GM18858 (cell line): ENCODE results near the gene PAX7.
"Not testable (repeated sequence)": the region's sequence is repeated elsewhere in the genome, so short reads cannot be mapped to it uniquely, and the experiment has no call there.

Source experiments
- ATAC-seq: cut with Tn5 transposase; IDR thresholded peaks from one replicate; pipeline ENCODE4 v1.9.1; 2021; ENCODE audit not compliant: unreplicated experiment

The PAX7 gene

DNA sequence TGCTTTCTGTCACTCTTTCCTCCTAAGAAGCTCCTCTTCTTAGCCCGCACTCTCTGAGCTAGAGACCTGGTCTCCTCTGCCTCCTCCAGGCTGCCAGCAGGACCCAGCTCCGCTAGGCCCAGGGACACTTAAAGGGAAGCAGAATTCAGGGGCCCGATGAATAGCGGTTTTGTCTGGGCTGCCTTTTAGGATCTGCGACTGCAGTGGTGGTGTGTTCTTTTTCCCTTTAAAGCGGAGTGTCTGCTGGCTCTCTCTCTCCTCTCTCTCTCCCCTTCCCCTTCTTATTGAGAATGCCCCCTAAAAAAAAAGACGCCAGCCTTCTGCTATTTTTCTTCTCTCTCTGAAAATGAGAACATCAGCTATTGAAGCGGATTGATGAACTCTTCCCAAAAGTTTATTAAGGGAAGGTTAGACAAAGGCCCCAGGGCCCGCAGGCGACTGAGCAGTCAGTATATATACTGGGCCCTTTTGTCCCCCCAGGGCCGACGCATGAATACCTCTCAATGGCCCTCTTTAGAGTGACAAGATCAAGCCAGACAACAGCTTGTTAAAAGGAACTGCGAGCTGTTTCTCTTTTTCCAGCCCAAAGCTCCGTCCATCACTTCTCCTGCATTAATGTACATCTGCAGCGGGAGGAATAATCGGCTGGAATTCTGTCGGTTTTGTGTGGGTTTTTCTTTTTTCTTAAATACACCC lies 27.0 kb downstream of the PAX7 start:
- ATAC-seq, result no peak

DNA sequence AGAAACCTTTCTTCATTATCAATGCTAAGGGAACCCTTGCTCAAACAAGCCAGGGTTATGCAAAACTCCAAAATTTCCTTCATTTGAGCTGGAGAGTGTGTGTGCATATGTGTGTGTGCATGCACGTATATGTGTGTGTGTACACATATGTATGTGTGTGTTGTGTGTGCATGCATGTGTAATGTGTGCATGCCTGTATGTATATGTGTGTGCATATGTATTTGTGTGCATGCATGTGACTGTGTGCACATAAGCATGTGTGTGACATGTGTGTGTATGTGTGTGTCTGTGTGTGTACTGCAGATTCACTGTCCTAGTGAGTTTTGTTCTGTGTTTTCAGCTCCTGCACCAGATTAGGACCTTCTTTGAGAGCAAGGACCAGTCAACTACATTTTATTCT lies 28.2 kb downstream of the PAX7 start:
- no peak for ATAC-seq

DNA sequence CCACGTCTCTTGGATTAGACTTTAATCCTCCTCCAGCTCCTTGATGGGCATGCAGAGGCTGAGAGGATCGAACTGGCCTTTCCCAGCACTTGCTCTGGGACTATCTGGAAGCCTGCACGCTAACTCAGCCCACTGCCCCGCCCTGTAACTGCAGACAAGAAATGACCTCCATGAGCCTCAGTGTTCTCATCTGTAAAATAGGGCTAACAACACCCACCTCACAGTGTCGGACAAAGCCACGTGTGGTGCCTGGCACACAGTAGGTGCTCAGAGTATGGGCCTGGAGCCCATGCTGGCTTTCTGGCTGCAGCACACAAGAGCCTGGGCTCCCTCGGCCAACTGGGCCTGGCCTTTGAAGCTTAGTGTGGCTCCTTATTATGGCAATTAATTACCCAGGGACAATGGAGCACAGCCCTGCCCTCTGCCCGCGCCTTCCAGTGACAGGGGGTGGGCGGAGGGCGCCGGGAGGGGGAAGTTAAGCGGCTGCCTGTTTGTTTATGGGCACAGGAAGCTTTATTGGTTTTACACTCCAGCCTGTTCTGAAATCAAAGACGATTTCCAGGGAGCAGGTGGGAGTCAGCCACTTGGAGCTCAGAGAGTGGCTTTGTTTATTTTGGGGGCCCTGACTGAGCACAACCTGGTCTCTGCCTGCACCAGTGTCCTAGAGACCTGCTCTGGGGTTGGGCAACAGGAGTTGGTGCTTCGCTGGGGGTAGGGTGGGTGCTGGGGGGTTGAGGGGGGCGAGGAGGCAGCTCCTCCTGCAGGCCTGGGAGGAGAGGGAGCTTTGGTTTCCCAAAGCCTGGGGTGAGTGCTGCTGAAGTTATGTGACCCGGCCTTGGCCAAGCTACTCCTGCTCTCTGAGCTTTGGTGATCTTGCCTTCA lies 31.0 kb downstream of the PAX7 start:
- ATAC-seq, result no peak

DNA sequence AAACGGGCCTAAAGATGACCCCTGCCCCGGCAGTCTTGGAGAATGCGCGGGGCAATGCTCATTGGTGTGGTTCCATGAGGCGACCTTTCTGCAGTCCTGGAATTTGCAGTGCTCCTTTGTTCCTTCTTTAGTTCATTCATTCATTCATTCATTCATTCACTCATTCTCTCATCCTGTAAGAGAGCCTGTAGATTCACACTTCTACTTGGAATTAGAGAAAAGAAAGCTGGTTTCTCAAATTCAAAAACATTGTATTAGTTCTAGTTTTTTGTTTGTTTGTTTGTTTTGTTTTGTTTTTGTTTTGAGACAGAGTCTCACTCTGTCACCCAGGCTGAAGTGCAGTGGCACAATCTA lies 31.6 kb downstream of the PAX7 start:
- no peak for ATAC-seq

DNA sequence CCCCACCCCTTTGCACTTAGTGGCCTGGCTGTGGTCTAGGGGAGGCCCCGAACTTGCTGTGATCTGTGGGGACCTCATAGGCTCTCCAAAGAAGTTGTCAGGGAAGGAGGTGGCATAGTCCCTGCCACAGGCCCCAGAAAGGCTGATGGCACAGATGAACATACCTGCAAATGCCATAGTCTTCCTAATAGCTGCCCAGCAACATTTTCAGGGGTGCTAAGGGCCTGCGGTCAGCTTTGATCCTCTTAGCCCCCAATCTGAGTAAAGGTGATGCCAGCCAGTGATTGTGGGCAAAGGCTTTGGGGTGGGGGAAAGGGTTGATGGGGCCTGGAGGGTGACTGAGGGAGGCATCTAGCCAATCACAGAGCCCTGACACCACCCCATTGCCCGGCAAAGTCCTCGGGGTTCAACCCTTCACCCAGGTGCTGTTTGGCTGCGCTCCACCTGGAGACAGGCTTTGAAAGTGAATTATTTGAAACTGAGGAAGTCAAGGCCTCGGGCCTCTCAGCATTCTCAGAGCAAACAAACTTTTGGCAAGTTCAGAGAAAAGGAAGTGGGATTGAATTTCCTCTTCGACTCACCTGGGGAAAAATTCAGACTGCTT lies 35.8 kb downstream of the PAX7 start:
- ATAC-seq, result no peak

DNA sequence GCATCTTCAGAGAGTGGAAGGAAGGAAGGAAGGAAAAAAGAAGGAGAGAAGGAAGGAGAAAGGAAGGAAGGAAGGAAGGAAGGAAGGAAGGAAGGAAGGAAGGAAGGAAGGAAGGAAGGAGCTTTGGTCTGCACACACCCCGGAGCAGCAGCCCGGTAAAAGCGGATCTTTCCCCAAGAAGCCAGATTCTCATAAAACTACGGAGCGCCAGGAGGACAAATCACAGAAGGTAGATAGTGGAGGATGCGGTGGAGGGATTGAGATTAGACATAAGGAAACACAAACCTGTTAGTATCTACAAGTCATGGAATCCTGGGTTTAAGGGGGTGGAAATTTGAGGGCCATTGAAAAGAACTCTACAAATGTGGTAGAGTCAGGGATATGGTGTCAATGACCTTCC lies 36.7 kb downstream of the PAX7 start:
- ATAC-seq, result no peak

DNA sequence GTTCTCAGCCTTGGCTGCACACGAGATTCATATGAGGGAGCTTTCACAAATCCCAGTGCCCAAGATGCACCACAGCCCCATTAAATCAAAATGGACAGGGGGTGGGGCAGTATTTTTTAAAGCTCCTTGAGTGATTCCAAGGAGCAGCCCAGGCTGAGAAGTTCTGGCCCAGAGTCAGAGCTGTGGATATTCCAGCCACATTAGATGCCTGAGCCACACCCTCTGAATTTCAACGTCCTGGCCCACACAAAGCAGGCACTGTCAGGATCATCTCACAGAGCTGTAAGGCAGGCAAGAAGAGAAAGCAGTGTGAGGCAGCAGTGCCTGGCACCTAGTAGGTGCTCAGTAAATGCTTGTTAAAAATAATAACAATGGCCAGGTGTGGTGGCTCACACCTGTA lies 37.4 kb downstream of the PAX7 start:
- no peak for ATAC-seq

DNA sequence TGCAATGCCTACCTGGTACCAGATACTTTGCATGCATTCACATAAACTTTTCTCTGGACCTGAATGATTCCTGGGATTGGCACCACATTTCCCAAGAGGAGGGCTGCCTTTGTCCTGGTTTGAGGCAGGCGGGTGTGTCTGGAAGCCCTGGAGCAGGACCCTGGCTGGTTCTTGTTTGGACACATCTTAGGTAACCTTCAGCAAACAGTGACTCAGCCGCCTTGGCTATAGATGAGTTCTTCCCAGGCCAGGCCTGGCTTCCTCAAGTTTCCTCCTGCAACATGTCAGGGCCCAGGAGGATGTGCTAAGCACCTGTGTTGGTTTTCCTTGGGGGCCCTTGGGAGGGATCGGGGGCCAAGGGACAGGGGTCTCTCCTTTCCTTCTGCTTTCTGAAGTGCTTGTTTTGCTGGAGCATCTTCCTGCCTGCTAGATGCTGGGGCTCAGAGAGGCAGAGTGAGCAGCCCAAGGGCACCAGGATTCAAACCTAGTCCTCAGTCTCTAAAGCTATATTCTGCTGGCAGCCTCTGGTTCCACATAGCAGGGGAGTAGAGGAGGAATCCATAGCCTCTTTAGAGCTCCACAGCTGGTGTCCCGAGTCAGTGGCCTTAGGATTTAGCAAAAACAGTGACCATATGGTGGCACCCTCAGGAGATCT lies 38.2 kb downstream of the PAX7 start:
- no peak for ATAC-seq

DNA sequence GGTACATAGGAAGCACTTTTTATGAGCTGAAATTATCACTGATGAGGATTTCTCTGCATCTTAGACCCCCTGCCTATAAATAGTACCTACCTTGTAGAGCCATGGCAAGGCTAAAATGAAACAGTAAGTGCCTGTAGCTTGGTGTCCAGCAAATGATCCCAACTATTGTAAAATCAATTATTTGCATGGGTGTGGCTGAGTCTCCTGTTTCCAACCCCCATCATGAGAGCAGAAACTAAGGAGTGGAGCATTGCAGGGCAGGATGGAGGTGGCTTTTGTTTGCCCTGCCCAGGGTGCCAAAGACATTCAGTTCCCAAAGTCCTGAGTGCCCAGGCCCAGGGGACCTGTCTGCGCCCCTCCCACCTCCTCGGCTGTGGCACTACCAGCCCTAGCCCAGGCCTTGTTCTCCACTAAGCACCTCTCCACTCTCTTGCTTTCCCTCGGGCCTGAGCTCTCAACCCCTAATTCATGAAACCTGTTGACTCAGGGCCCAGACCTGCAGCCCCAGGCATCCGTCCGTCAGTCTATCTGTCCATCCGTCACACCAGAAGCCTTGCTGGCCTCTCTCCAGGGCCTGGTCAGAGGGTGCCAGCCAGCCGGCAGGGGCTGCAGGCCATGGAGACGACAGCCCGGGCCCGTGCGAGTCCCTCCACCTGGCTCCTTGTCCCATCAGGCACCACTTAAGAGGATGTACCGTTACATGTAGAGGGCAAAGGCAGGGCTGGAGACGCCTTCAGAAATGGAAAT lies 39.6 kb downstream of the PAX7 start:
- ATAC-seq, result no peak

DNA sequence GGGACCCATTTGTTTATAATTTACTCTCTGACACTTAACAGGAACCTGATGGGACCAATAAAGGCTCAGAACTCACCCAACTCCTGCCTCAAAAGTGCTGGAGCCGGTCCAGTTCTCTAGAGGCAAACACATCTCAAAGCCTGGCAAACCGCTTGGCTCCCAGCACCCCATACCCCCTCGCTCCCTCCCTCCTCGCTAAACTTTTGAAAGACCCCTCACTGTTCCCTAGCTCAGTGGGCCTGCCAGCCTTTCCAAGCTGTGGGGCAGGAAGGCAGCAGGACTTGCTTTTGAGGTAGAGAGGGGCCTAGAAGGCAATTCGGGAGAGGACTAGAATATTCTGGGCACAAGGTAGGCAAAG lies 40.2 kb downstream of the PAX7 start:
- ATAC-seq, result no peak

DNA sequence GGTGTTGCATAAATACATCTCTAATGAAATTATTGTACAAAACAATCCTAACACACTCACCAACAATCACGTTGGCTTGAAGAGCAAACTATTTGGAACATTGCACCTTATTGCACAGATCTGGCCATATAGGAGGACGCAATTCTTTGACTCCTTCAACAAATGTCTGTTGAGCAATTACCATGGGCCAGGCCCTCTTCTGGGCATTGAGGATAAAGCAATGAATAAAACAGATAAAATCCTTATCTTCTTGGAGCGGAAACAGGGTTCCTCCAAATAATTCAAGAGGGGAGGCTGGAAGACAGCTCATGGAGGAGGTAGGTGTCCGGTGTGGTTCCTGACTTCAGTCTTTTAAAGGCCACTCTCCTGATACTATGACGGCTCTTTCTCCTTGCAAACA lies 43.3 kb downstream of the PAX7 start:
- no peak for ATAC-seq

DNA sequence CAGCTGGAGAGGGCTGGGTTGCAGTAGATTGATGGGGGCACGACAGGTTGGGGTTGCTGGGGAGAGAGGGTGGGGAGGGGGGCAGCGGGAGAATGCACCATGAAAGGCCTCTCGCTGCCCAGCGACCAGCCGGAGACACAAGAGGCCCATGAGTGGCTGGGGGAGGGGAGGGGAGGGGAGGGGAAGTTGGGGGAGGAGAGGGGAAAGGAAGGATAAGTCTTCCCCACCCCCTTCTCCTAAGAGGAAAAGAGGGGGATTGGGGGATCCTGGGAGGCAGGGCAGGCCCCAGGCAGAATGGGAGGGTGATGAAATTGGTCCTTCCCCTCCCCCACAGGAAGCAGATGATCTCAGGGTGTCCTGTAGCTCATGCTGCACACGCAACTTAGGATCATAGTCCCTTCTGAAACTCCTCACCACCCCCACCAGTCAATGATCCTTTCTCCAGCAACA lies 45.7 kb downstream of the PAX7 start:
- no peak for ATAC-seq

DNA sequence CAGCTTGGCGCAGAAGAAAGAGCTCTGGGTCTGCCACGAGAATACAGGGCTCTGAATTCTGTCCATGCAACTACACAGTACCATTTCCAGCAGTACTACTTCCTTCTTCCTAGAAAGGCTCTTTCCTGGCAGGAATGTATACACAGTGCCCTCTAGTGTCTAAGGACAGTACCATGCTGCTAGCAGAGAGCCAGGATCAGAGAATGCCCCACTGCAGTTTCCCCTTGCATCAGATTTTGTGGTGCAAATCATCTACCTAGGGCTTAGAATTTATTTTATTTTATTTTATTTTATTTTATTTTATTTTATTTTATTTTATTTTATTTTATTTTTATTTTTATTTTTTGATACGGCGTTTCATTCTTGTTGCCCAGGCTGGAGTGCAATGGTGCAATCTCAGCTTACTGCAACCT lies 50.8 kb downstream of the PAX7 start:
- ATAC-seq, result no peak

DNA sequence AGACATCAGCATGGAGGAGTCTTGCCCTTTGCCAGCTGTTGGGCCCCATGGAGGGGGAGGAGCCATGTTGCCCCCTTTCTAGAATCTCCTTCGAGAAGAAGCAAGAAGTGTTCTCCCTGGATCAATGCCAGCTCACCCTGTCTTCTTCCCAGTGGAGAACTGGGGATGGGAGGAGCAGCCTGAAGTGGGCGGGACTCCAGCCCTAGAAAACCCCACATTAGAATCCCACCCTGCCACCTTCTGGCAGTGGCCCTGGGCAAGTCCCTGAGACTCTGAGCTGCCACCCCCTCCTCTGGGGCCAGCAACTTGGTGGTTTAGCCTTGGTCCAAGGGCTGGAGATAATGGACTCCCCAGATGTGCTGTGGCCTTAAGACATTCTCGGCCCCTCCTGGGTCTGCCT lies 51.7 kb downstream of the PAX7 start:
- ATAC-seq, result no peak

DNA sequence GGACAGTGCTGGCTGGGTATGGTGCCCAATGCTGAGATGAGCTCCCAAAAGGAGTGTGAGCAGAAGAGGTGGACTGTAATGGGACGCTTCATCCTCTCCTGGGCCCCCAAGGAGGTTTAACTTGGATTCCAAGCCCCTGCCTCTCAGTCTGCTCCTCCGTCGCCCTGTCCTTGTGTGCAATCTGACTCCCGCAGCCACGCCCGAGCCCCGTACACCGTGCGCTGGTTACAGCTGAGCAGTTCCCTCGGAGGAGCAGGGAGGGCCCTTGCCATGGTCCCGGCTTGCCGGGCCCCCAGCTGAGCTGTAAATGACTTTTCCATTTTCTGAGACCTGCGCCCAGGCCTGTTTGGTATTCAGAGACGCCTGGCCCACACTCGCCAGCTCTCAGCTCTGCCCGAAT lies 53.7 kb downstream of the PAX7 start:
- no peak for ATAC-seq

DNA sequence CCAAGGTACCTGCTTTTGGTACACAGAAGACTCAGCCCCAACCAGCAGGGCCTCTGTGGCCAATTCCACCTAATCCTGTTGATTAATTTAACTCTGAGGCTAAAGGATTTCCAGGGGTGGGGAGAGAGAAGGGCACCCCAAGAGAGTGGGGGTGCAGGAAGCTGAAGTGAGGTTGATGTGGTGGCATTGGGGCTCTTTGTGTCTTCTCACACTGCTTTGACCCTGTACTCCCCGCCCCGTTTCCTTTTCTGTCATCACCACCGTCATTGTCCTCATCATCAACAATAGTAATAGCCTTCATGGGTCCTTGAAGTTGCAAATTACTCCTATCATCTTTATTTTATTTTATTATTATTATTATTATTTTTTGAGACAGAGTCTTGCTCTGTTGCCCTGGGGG lies 55.9 kb downstream of the PAX7 start:
- no peak for ATAC-seq

DNA sequence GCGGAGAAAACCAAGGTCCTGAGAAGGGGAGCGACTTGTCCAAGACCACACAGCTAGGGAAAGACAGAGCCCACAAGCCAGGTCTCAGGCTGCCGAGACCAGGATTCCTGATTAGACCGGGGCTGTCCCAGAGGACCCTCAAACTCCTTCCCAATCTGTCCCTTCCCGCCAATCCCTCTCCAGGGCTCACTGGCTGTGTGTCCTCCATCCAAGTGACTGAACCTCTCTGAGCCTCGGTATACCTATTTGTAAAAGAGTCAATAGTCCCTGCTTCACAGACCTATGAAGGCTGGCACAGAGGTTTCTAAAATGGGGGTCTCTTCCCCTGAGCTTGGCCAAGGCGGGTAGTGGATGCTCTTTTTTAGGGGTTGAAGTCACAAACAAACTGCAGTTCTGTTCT lies 56.6 kb downstream of the PAX7 start:
- ATAC-seq, result no peak

DNA sequence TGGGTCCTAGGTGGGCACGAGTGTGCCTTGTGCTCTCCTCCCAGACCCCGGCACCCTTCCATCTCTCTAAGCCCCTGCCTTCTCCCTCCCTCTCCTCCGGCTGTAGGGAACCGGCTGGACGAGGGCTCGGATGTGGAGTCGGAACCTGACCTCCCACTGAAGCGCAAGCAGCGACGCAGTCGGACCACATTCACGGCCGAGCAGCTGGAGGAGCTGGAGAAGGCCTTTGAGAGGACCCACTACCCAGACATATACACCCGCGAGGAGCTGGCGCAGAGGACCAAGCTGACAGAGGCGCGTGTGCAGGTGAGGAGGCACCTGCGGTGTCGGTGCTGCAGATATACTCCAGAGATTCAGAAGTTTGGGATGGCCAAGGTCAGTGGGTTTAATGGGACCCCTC lies 61.0 kb downstream of the PAX7 start:
- ATAC-seq, result no peak

DNA sequence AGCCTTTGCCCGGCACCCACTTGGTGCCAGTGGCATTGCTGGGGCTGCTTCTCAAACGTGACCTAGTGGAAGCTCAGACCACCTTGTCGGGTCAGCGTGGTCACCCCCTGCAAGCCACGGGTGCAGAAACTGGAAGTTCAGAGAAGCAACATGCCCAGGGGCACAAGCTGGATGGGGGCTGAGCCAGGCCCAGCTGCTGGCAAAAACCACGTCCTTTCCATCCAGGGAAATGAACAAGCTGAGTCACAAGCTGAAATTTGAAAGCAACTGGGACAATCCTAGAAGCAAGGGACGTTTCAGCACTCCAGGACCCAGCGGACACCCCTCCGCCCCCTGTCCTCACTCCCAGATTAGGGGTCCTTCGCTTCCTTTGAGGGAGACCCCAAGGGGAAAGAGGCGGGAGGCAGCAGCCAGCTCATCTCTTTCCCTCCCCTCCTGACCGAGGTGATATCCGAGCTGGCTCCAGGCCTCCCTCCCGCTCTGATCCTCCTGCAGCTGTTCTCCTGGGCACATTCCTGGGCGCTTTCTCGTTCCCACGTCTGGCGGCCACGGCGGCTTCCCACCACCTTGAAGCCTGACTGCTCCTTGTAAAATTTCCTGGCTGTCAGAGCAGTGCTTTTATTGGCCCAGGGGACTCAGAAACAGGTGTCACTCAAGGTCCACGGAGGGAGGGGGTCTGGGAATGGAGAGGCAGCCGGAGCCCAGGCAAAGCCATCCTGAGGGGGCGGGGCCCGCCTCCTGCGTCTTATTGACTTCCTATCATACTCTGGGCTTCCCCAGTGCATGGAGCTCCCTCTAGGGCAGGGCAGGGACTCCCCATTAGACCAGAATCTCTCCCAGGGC lies 62.8 kb downstream of the PAX7 start:
- ATAC-seq, result no peak

DNA sequence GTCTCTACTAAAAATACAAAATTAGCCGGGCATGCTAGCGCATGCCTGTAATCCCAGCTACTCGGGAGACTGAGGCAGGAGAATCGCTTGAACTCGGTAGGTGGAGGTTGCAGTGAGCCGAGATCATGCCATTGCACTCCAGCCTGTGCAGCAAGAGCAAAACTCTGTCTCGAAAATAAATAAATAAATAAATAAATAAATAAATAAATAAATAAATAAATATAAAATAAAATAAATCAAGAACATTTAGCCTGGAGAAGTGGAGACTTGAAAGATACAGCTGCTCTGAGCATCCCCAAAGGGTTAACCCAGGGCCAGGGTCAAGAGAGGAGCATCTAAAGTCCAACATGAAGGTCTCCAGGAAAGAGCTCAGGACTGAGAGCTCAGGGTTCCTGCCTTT lies 63.6 kb downstream of the PAX7 start:
- not testable (repeated sequence) for ATAC-seq
